H1 (cell line): ENCODE results near the gene SP4. TPM values are rescaled to one million over a fixed set of nuclear protein-coding genes. Genes with fewer than 3 reads are reported as not detected.

Experiments used
- CTCF ChIA-PET: fragments of 300-600 bp; sonication (Branson Sonifier 250); formaldehyde crosslinking; loops from one replicate; lab custom pipeline; 2021; ENCODE audit not compliant: partially characterized antibody; lab: Charles Lee
- POLR2A ChIA-PET: fragments of 300-600 bp; sonication (Branson Sonifier 250); formaldehyde crosslinking; loops from one replicate; lab custom pipeline; 2021; ENCODE audit warnings: inconsistent platforms; ENCODE audit not compliant: partially characterized antibody; lab: Charles Lee
- DNase-seq, 2 experiments: peaks; one replicate each; pipeline versions ENCODE4 v3.0.0 to v3.0.0-alpha.2; 2010 to 2022; ENCODE audit warnings: low spot score in 2 of 2, low read depth in 1 of 2, mixed read lengths in 1 of 2
- FAIRE-seq: peaks from 2 replicates; lab custom pipeline; 2011; peaks lifted over from hg19 to GRCh38; lab: Jason Lieb, UNC
- H2AFZ ChIP-seq: 2 replicates; pipeline ENCODE4 v1.8.1; 2012; ENCODE audit warnings: low read length, inconsistent platforms
- H2AK5ac ChIP-seq: 2 replicates; pipeline ENCODE4 v1.6.1; 2013; ENCODE audit warnings: low read depth, low read length
- H2BK120ac ChIP-seq: replicated peaks from 2 replicates; pipeline ENCODE3; 2013; ENCODE audit warnings: low read depth, low read length, inconsistent platforms
- H2BK12ac ChIP-seq: 2 replicates; pipeline ENCODE4 v1.6.1; 2013; ENCODE audit warnings: low read depth, low read length
- H2BK15ac ChIP-seq: 2 replicates; pipeline ENCODE4 v1.6.1; 2013; ENCODE audit warnings: low read length
- H2BK20ac ChIP-seq: 2 replicates; pipeline ENCODE4 v1.6.1; 2013; ENCODE audit warnings: low read length
- H2BK5ac ChIP-seq: 2 replicates; pipeline ENCODE4 v1.6.1; 2013; ENCODE audit warnings: low read depth, low read length
- H3K14ac ChIP-seq: 2 replicates; pipeline ENCODE4 v1.6.1; 2013; ENCODE audit warnings: inconsistent platforms; ENCODE audit not compliant: insufficient read length
- H3K18ac ChIP-seq: 2 replicates; pipeline ENCODE4 v1.6.1; 2013; ENCODE audit warnings: low read length; ENCODE audit errors: extremely low read depth
- H3K23ac ChIP-seq: 2 replicates; pipeline ENCODE4 v1.6.1; 2013; ENCODE audit warnings: inconsistent platforms; ENCODE audit not compliant: insufficient read length
- H3K23me2 ChIP-seq: 2 replicates; pipeline ENCODE4 v1.6.1; 2013; ENCODE audit warnings: low read depth, low read length
- H3K27ac ChIP-seq: 2 replicates; pipeline ENCODE4 v1.6.1; 2011; ENCODE audit warnings: low read depth, low read length, inconsistent platforms
- H3K27me3 ChIP-seq, 4 experiments: replicated peaks in 1 of 4; 1 replicate in 1 of 4; 2 replicates in 3 of 4; pipeline versions ENCODE4 v1.6.1 to v1.8.1; 2011 to 2013; ENCODE audit warnings: low read length in 3 of 4, mild to moderate bottlenecking in 3 of 4, inconsistent platforms in 2 of 4, mixed read lengths in 2 of 4, moderate library complexity in 1 of 4; ENCODE audit not compliant: control insufficient read depth in 3 of 4, insufficient read depth in 3 of 4; ENCODE audit errors: extremely low read depth in 1 of 4
- H3K36me3 ChIP-seq, 4 experiments: 2 replicates each; pipeline versions ENCODE4 v1.6.1 to v1.8.1; 2011 to 2013; ENCODE audit warnings: mild to moderate bottlenecking in 4 of 4, low read length in 3 of 4, moderate library complexity in 2 of 4, control low read depth in 1 of 4, inconsistent platforms in 1 of 4; ENCODE audit not compliant: insufficient read depth in 4 of 4, control insufficient read depth in 2 of 4
- H3K4ac ChIP-seq: replicated peaks from 2 replicates; pipeline ENCODE3; 2013; ENCODE audit warnings: low read length, low read depth, mixed read lengths, inconsistent platforms; ENCODE audit not compliant: insufficient read length
- H3K4me1 ChIP-seq, 4 experiments: replicated peaks in 1 of 4; 1 replicate in 1 of 4; 2 replicates in 3 of 4; pipeline versions ENCODE4 v1.6.1 to v1.8.1; 2011 to 2013; ENCODE audit warnings: low read length in 3 of 4, inconsistent platforms in 2 of 4, mixed read lengths in 1 of 4; ENCODE audit not compliant: insufficient read depth in 4 of 4, control insufficient read depth in 3 of 4
- H3K4me2 ChIP-seq, 2 experiments: 2 replicates each; pipeline versions ENCODE4 v1.6.1 to v1.8.1; 2011 to 2013; ENCODE audit warnings: low read depth in 2 of 2, low read length in 2 of 2, control low read depth in 1 of 2, inconsistent platforms in 1 of 2, mild to moderate bottlenecking in 1 of 2; ENCODE audit not compliant: insufficient read depth in 1 of 2
- H3K4me3 ChIP-seq, 4 experiments: fragments of 200-600, 300-600 bp in 1 of 4; sonication (generic), shearing (Covaris generic), sonication (Bioruptor Twin) in 1 of 4; 2 replicates each; pipeline versions ENCODE4 v1.5.1 to v1.8.1; 2011 to 2016; ENCODE audit warnings: low read length in 4 of 4, low read depth in 3 of 4, control low read depth in 2 of 4, inconsistent platforms in 2 of 4, mild to moderate bottlenecking in 2 of 4, mixed read lengths in 1 of 4, moderate library complexity in 1 of 4; ENCODE audit not compliant: insufficient read depth in 2 of 4; ENCODE audit errors: extremely low read depth in 1 of 4
- H3K56ac ChIP-seq: replicated peaks from 2 replicates; pipeline ENCODE3; 2013; ENCODE audit warnings: low read depth, mild to moderate bottlenecking, mixed read lengths, low read length, inconsistent platforms; ENCODE audit not compliant: insufficient read length
- H3K79me1 ChIP-seq: 2 replicates; pipeline ENCODE4 v1.6.1; 2013; ENCODE audit warnings: low read depth, low read length, control low read depth
- H3K79me2 ChIP-seq, 2 experiments: 2 replicates each; pipeline versions ENCODE4 v1.6.1 to v1.8.1; 2012 to 2013; ENCODE audit warnings: low read length in 2 of 2, mild to moderate bottlenecking in 2 of 2, inconsistent platforms in 1 of 2; ENCODE audit not compliant: insufficient read depth in 2 of 2, control insufficient read depth in 1 of 2
- H3K9ac ChIP-seq, 4 experiments: replicated peaks in 1 of 4; 1 replicate in 1 of 4; 2 replicates in 3 of 4; pipeline versions ENCODE4 v1.6.1 to v1.8.1; 2011 to 2013; ENCODE audit warnings: low read depth in 3 of 4, low read length in 3 of 4, control low read depth in 2 of 4, mild to moderate bottlenecking in 2 of 4, moderate library complexity in 2 of 4, inconsistent platforms in 1 of 4; ENCODE audit errors: extremely low read depth in 1 of 4
- H3K9me3 ChIP-seq, 2 experiments: 2 replicates each; pipeline versions ENCODE4 v1.6.1 to v1.8.1; 2012 to 2013; ENCODE audit warnings: mild to moderate bottlenecking in 2 of 2, moderate library complexity in 2 of 2, control low read depth in 1 of 2, inconsistent platforms in 1 of 2, low read depth in 1 of 2, low read length in 1 of 2, mixed read lengths in 1 of 2; ENCODE audit not compliant: insufficient read depth in 2 of 2
- H4K20me1 ChIP-seq, 2 experiments: replicated peaks in 1 of 2; 2 replicates each; pipeline versions ENCODE3 to v1.8.1; 2011 to 2013; ENCODE audit warnings: inconsistent platforms in 2 of 2, low read length in 2 of 2, mild to moderate bottlenecking in 1 of 2; ENCODE audit not compliant: insufficient read depth in 2 of 2, control insufficient read depth in 1 of 2
- H4K5ac ChIP-seq: 2 replicates; pipeline ENCODE4 v1.6.1; 2013; ENCODE audit warnings: low read length, low read depth, mixed read lengths, inconsistent platforms; ENCODE audit not compliant: insufficient read length
- H4K8ac ChIP-seq: 2 replicates; pipeline ENCODE4 v1.8.0; 2013; ENCODE audit warnings: mild to moderate bottlenecking, moderate library complexity, low read length, inconsistent platforms; ENCODE audit not compliant: insufficient read depth; ENCODE audit errors: extremely low read depth
- H4K91ac ChIP-seq: replicated peaks from 2 replicates; pipeline ENCODE3; 2013; ENCODE audit warnings: low read length, mixed read lengths, inconsistent platforms; ENCODE audit not compliant: insufficient read length
- BRCA1 ChIP-seq: IDR thresholded peaks from 2 replicates; pipeline ENCODE4 v1.6.1; 2012; ENCODE audit warnings: low read depth, low read length, improper control_type of control experiment
- CTBP2 ChIP-seq: IDR thresholded peaks from 2 replicates; pipeline ENCODE4 v1.7.0; 2011; ENCODE audit warnings: borderline replicate concordance, mild to moderate bottlenecking, moderate library complexity, mixed read lengths, low read length; ENCODE audit not compliant: insufficient read depth, insufficient read length
- EP300 ChIP-seq, 2 experiments: IDR thresholded peaks; 1 replicate in 1 of 2; 2 replicates in 1 of 2; pipeline ENCODE4 v1.6.1; 2011 to 2012; ENCODE audit warnings: low read depth in 2 of 2, low read length in 2 of 2, mild to moderate bottlenecking in 2 of 2, borderline replicate concordance in 1 of 2, inconsistent platforms in 1 of 2, moderate library complexity in 1 of 2
- FOSL1 ChIP-seq: IDR thresholded peaks from 2 replicates; pipeline ENCODE4 v1.6.1; 2011; ENCODE audit warnings: mild to moderate bottlenecking, low read depth, low read length, moderate library complexity; ENCODE audit not compliant: insufficient read depth
- KDM4A ChIP-seq: IDR thresholded peaks from one replicate; pipeline ENCODE4 v1.7.1; 2012; ENCODE audit warnings: low read depth, mild to moderate bottlenecking, moderate library complexity, low read length, inconsistent platforms; ENCODE audit not compliant: severe bottlenecking
- KDM5A ChIP-seq: fragments of 200-600 bp; IDR thresholded peaks from 2 replicates; pipeline ENCODE4 v1.7.1; 2012; ENCODE audit warnings: mild to moderate bottlenecking, low read length, inconsistent platforms, mixed read lengths
- MAFK ChIP-seq: IDR thresholded peaks from 2 replicates; pipeline ENCODE4 v1.6.1; 2012; ENCODE audit warnings: low read depth, mild to moderate bottlenecking, improper control_type of control experiment, low read length
- PHF8 ChIP-seq: fragments of 200-600 bp; sonication (generic); conservative IDR thresholded peaks from 2 replicates; pipeline ENCODE4 v1.7.1; 2012; ENCODE audit warnings: low read depth, mild to moderate bottlenecking, inconsistent platforms, low read length, moderate library complexity
- RFX5 ChIP-seq: IDR thresholded peaks from 2 replicates; pipeline ENCODE4 v1.6.1; 2011; ENCODE audit warnings: low read depth, low read length, improper control_type of control experiment, borderline replicate concordance
- RXRA ChIP-seq: IDR thresholded peaks from 2 replicates; pipeline ENCODE4 v1.6.1; 2011; ENCODE audit warnings: low read depth, mild to moderate bottlenecking, low read length, moderate library complexity; ENCODE audit not compliant: insufficient read depth
- SIRT6 ChIP-seq: IDR thresholded peaks from one replicate; pipeline ENCODE4 v1.7.1; 2012; ENCODE audit warnings: low read length, inconsistent platforms
- SP1 ChIP-seq: IDR thresholded peaks from 2 replicates; pipeline ENCODE4 v1.6.1; 2011; ENCODE audit warnings: low read depth, low read length
- TEAD4 ChIP-seq: IDR thresholded peaks from 2 replicates; pipeline ENCODE4 v1.6.1; 2012; ENCODE audit warnings: low read depth, low read length, inconsistent platforms, mixed read lengths
- YY1 ChIP-seq: IDR thresholded peaks from 2 replicates; pipeline ENCODE4 v1.6.1; 2011; ENCODE audit warnings: low read depth, mild to moderate bottlenecking, low read length
- ZNF274 ChIP-seq: IDR thresholded peaks from 2 replicates; pipeline ENCODE4 v1.7.0; 2012; ENCODE audit warnings: low read length, borderline replicate concordance; ENCODE audit errors: extremely low read depth
- polyA plus RNA-seq, 7 experiments: library from polyadenylated mRNA; depleted of rRNA in 3 of 7; stranded (reverse) in 5 of 7; unstranded in 2 of 7; fragments of >200 nt in 5 of 7; fragments of 200-250 nt in 2 of 7; gene quantifications; 1 replicate in 5 of 7; 2 replicates in 1 of 7; 4 replicates in 1 of 7; pipeline versions ENCODE4 v1.2.1 to v1.2.3, GENCODE V29; 2011 to 2013; ENCODE audit warnings: missing spikeins in 2 of 7, mixed read lengths in 2 of 7
- total RNA-seq: library from RNA; stranded (reverse); fragmentation: NEBNext Ultra II Directional; extraction: Animal tissue kit (Norgen Biotek cat#: 25700); gene quantifications from 2 replicates; pipeline ENCODE4 v1.2.1, GENCODE V29; 2021

The SP4 gene
- total and polyA plus RNA-seq, 2 of the 8 experiments (the other 6 are each of a cell fraction or from before 2014, with no cell fraction given) = 10.0 to 24.0 TPM

DNA sequence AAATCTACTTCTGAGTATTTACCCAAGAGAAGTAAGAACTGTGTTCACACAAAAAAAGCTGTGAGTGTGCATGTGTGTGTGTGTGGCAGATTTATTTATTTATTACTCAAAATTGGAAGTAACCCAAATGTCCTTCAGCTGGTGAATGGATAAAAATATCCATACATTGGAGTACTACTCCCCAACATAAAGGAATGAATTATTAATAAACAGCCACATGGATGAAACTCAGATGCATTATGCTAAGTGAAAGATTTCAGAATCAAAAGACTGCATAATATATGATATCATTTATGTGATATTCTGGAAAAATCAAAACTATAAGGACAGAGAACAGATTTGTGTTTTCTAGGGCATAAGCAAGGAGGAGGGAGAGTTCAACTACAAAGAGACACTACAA, 67.8 kb downstream of the SP4 start:
- Histone ChIP-seq H3K79me2 (no peaks in the 10 kb centered on the region), H3K27me3 (no peaks in the 10 kb centered on the region), H2AFZ (no peak overlapping the region), H4K91ac (no peak overlapping the region), H2AK5ac (no peak overlapping the region), H3K9ac (no peak overlapping the region), H3K23me2 (no peaks in the 10 kb centered on the region), H2BK5ac (no peak overlapping the region), H3K27ac (no peak overlapping the region), H3K4me2 (no peak overlapping the region), H3K23ac (no peak overlapping the region), H2BK15ac (no peak overlapping the region), H3K18ac (no peak overlapping the region), H4K20me1 (no peaks in the 10 kb centered on the region), H4K5ac (no peak overlapping the region), H3K4me3 (no peak overlapping the region), H3K4ac (no peak overlapping the region), H3K56ac (no peak overlapping the region), H2BK20ac (no peak overlapping the region), H2BK12ac (no peak overlapping the region), H3K9me3 (peaks cover 8 to 13% of the 10 kb centered on the region in 2 experiments; a peak in 3 of 4 replicates), H3K14ac (no peak overlapping the region), H4K8ac (no peak overlapping the region), H2BK120ac (no peak overlapping the region), H3K4me1 (no peaks in the 10 kb centered on the region), H3K79me1 (no peaks in the 10 kb centered on the region), H3K36me3 (peaks cover 0 to 26% (median 9%) of the 10 kb centered on the region in 4 experiments; a peak in 3 of 8 replicates)
- ChIA-PET CTCF (no interaction called here), POLR2A (no interaction called here)
- TF ChIP-seq EP300 (IDR thresholded peaks at IDR 0.05; ENCODE audit: borderline replicate concordance in 1 of 2, low read depth in 2 of 2, low read length in 2 of 2) (no peak), BRCA1 (no peak), KDM5A (no peak), MAFK (no peak), SIRT6 (no peak), RFX5 (no peak), YY1 (no peak), PHF8 (no peak), RXRA (no peak), KDM4A (no peak), CTBP2 (no peak), TEAD4 (no peak), SP1 (no peak), FOSL1 (no peak), ZNF274 (no peak)
- FAIRE-seq = no peak
- DNase-seq = no peak
